Measurements from ENCODE around the gene PRR33.

GRCh38 chr11:1916132-1916985 lies 24.7 kb upstream of the PRR33 start:
- TF ChIP-seq CTCF (IDR thresholded peaks at IDR 0.05; ENCODE audit: low read depth, low read length, missing input control) = no peak
- TF ChIP-seq GABPA (IDR thresholded peaks at IDR 0.05 in 1 of 2, conservative IDR thresholded peaks at IDR 0.05 in 1 of 2) = no peak
- TF ChIP-seq, protein P1, sequence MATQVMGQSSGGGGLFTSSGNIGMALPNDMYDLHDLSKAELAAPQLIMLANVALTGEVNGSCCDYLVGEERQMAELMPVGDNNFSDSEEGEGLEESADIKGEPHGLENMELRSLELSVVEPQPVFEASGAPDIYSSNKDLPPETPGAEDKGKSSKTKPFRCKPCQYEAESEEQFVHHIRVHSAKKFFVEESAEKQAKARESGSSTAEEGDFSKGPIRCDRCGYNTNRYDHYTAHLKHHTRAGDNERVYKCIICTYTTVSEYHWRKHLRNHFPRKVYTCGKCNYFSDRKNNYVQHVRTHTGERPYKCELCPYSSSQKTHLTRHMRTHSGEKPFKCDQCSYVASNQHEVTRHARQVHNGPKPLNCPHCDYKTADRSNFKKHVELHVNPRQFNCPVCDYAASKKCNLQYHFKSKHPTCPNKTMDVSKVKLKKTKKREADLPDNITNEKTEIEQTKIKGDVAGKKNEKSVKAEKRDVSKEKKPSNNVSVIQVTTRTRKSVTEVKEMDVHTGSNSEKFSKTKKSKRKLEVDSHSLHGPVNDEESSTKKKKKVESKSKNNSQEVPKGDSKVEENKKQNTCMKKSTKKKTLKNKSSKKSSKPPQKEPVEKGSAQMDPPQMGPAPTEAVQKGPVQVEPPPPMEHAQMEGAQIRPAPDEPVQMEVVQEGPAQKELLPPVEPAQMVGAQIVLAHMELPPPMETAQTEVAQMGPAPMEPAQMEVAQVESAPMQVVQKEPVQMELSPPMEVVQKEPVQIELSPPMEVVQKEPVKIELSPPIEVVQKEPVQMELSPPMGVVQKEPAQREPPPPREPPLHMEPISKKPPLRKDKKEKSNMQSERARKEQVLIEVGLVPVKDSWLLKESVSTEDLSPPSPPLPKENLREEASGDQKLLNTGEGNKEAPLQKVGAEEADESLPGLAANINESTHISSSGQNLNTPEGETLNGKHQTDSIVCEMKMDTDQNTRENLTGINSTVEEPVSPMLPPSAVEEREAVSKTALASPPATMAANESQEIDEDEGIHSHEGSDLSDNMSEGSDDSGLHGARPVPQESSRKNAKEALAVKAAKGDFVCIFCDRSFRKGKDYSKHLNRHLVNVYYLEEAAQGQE (IDR thresholded peaks at IDR 0.05) = no peak
- no peak for TF ChIP-seq RAD21 (IDR thresholded peaks at IDR 0.05)
- no peak for TF ChIP-seq TAF1 (conservative IDR thresholded peaks at IDR 0.05)
- no peak for TF ChIP-seq JUND (IDR thresholded peaks at IDR 0.05)
- TF ChIP-seq, protein P2, sequence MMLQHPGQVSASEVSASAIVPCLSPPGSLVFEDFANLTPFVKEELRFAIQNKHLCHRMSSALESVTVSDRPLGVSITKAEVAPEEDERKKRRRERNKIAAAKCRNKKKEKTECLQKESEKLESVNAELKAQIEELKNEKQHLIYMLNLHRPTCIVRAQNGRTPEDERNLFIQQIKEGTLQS (IDR thresholded peaks at IDR 0.05) = no peak
- TF ChIP-seq SP1 (IDR thresholded peaks at IDR 0.05) = no peak
- no peak for TF ChIP-seq EGR1 (IDR thresholded peaks at IDR 0.05; ENCODE audit: low read depth in 2 of 2)
